Vein endothelial cell (primary cell): ENCODE results near the gene LIPT2. TPM values are rescaled to one million over a fixed set of nuclear protein-coding genes. Genes with fewer than 3 reads are reported as not detected.

Experiments used
- small RNA-seq: library from RNA; depleted of rRNA; stranded (forward); fragments of <200 nt; gene quantifications from one replicate; pipeline ENCODE3, GENCODE V24; 2012
- total RNA-seq: library from RNA; depleted of rRNA; stranded (reverse); fragments of >200 nt; gene quantifications from 2 replicates; pipeline ENCODE4 v1.2.3, GENCODE V29; 2012

The LIPT2 gene
- 2.9 and 3.3 TPM in 2 replicates for total RNA-seq

DNA sequence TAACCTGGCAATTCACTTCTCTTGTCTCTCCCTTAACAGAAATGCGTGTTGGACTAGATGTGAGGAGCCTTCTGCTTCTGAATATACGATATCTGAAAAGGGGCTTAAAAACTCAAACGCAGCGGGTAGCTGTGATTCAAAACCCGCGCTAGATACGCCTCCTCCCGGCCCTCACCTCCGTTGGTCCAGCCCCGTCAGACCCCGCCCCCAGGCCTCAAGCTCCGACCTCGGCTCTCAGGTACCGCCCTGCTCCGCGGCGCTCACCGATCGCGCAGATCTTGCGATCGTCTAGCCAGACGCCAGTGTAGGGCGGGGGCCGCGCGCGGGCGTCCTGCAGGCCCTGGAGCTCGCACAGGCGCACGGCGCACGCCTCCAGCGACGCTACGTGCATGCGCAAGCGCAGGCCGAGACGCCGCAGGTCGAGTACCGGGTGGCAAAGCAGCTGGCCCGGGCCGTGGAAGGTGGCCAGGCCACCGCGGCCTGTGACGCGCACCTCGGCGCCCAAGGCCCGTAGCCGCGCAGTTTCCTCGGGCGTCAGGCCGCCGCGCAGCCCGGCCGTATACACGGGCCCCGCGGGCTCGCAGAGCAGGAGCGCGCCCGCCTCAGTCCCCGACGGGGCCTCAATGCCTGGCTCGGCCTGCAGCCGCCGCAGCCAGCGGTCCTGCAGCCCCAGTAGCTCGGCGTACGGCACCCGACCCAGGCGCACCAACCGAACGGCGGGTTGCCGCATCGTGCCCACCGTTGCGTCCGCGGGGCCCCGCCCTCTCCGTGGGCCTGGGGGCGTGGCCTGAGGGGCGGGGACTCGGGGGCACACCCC is at the start of gene LIPT2:
TSS of gene LIPT2 (minus strand) at position 751 of the 817 bp plus-strand sequence. CDS start at position 730, 21 bp downstream.

GRCh38 chr11:74466916-74467885 is 26.3 kb downstream of the LIPT2 start, which contains the start of gene KCNE3:
Gene KCNE3, minus strand, starts transcription at chr11:74467549. Its CDS starts 9,986 bp downstream, at chr11:74457563.

Small RNAs within 50 kb of the gene (small RNA-seq; reads per million reads assigned to genes)
- gene CYCSP27: not detected

Other genes starting within 250 kb of the LIPT2 start
- gene P4HA3, start 182.1 kb downstream of the LIPT2 start, total RNA-seq: 26.4 and 43.8 TPM in 2 replicates
- gene PGM2L1, start 95.3 kb downstream of the LIPT2 start, total RNA-seq: 32.7 and 42.4 TPM in 2 replicates
- gene KCNE3, start 26.2 kb downstream of the LIPT2 start, total RNA-seq: 0.33 and 1.1 TPM in 2 replicates
- gene POLD3, start 98.9 kb upstream of the LIPT2 start, total RNA-seq: 11.1 and 16.7 TPM in 2 replicates
- gene CHRDL2, start 237.7 kb upstream of the LIPT2 start, total RNA-seq: not detected in 2 replicates